ENCODE data around the gene CDH4. TPM values are rescaled to one million over a fixed set of nuclear protein-coding genes. Genes with fewer than 3 reads are reported as not detected.

The CDH4 gene
- total RNA-seq, 1 experiment from 2014 or later: 5.3 TPM

GRCh38 chr20:61259741-61260140, 7.7 kb downstream of the CDH4 start:
- peaks cover 50% of the 10 kb centered on the region for H3K27me3 Mint-ChIP-seq (ENCODE audit: low read depth)
- H3K9me3 Mint-ChIP-seq: peaks cover 17% of the 10 kb centered on the region
- POLR2A ChIA-PET: no interaction called here
- no peak overlapping the region for H3K27ac Mint-ChIP-seq
- peaks cover 40% of the 10 kb centered on the region for H3K36me3 Mint-ChIP-seq
- H3K4me1 Mint-ChIP-seq: peaks cover 20% of the 10 kb centered on the region
- H3K4me3 Mint-ChIP-seq: no peak overlapping the region
- ATAC-seq: no peak
- TF ChIP-seq CREM (CRISPR knock-in tag; IDR thresholded peaks at IDR 0.05) (no peak), GTF2I (CRISPR knock-in tag; conservative IDR thresholded peaks at IDR 0.05) (0 out of 2 replicates have a peak, but pooled peaks have one; percentile 22), AFF4 (CRISPR knock-in tag; IDR thresholded peaks at IDR 0.05; ENCODE audit: borderline replicate concordance) (no peak)
- TF ChIP-seq, protein P1, sequence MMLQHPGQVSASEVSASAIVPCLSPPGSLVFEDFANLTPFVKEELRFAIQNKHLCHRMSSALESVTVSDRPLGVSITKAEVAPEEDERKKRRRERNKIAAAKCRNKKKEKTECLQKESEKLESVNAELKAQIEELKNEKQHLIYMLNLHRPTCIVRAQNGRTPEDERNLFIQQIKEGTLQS (CRISPR knock-in tag; conservative IDR thresholded peaks at IDR 0.05): no peak
- CTCF ChIA-PET: interaction anchor here (1.2 to 2.5 kb wide), 3 partner anchors 8 to 176 kb away, joined by 3 to 9 read pairs (median 7); partner anchors contain the start of gene CDH4
- DNase-seq (ENCODE audit: low spot score): no peak

GRCh38 chr20:61260905-61261304, 8.8 kb downstream of the CDH4 start:
- no peak overlapping the region for H3K4me3 Mint-ChIP-seq
- H3K36me3 Mint-ChIP-seq: peaks cover 29% of the 10 kb centered on the region
- H3K9me3 Mint-ChIP-seq: peaks cover 17% of the 10 kb centered on the region
- ChIA-PET POLR2A (no interaction called here), CTCF (interaction anchor here (0.5 to 2.5 kb wide), 10 partner anchors 9 to 582 kb away, joined by 3 to 9 read pairs (median 4); partner anchors contain the start of gene CDH4)
- DNase-seq (ENCODE audit: low spot score) (peak; percentile 54), ATAC-seq (peak; percentile 86)
- peaks cover 17% of the 10 kb centered on the region for H3K4me1 Mint-ChIP-seq
- no peak overlapping the region for H3K27ac Mint-ChIP-seq
- TF ChIP-seq ZNF423 (CRISPR knock-in tag; IDR thresholded peaks at IDR 0.05) (peak; percentile 22; the same call in 1 of the 2 replicates), EMX1 (CRISPR knock-in tag; IDR thresholded peaks at IDR 0.05) (no peak)
- TF ChIP-seq, protein P2, sequence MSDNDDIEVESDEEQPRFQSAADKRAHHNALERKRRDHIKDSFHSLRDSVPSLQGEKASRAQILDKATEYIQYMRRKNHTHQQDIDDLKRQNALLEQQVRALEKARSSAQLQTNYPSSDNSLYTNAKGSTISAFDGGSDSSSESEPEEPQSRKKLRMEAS (CRISPR knock-in tag; IDR thresholded peaks at IDR 0.05): 0 out of 2 replicates have a peak, but pooled peaks have one; percentile 4
- H3K27me3 Mint-ChIP-seq (ENCODE audit: low read depth): peaks cover 43% of the 10 kb centered on the region

DNA sequence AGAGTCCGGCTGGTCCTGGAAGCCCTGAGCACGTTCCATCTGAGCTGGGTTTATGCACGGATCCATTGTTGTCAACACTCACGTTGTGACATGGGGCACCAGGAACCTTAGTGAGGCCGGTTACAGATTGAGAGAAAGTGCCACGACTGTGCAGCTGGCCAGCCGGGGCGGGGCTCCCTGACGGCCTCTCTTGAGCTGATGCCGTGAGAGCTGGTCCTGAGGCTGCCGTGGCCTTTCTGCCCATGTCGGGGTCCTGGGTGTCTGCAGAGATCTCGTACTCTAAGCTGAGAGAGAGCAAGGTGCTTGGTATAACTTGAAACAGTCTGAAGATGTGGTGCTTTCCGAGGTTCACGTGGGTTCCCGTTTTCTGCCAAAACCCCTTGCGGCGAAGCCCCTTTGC, 10.0 kb downstream of the CDH4 start:
- Mint-ChIP-seq H3K4me3 (no peak overlapping the region), H3K36me3 (peaks cover 28% of the 10 kb centered on the region), H3K4me1 (peaks cover 17% of the 10 kb centered on the region), H3K27me3 (ENCODE audit: low read depth) (peaks cover 33% of the 10 kb centered on the region), H3K9me3 (peaks cover 17% of the 10 kb centered on the region), H3K27ac (no peak overlapping the region)
- ChIA-PET POLR2A (no interaction called here), CTCF (interaction anchor here (1.1 to 2.5 kb wide), 9 partner anchors 8 to 410 kb away, joined by 3 to 9 read pairs (median 5); partner anchors contain the start of gene CDH4)
- no peak for DNase-seq (ENCODE audit: low spot score)
- ATAC-seq: no peak
- no peak for TF ChIP-seq ZNF121 (CRISPR knock-in tag; IDR thresholded peaks at IDR 0.05)
- TF ChIP-seq, protein P3, sequence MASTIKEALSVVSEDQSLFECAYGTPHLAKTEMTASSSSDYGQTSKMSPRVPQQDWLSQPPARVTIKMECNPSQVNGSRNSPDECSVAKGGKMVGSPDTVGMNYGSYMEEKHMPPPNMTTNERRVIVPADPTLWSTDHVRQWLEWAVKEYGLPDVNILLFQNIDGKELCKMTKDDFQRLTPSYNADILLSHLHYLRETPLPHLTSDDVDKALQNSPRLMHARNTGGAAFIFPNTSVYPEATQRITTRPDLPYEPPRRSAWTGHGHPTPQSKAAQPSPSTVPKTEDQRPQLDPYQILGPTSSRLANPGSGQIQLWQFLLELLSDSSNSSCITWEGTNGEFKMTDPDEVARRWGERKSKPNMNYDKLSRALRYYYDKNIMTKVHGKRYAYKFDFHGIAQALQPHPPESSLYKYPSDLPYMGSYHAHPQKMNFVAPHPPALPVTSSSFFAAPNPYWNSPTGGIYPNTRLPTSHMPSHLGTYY (CRISPR knock-in tag; IDR thresholded peaks at IDR 0.05): no peak
- TF ChIP-seq, protein P4, sequence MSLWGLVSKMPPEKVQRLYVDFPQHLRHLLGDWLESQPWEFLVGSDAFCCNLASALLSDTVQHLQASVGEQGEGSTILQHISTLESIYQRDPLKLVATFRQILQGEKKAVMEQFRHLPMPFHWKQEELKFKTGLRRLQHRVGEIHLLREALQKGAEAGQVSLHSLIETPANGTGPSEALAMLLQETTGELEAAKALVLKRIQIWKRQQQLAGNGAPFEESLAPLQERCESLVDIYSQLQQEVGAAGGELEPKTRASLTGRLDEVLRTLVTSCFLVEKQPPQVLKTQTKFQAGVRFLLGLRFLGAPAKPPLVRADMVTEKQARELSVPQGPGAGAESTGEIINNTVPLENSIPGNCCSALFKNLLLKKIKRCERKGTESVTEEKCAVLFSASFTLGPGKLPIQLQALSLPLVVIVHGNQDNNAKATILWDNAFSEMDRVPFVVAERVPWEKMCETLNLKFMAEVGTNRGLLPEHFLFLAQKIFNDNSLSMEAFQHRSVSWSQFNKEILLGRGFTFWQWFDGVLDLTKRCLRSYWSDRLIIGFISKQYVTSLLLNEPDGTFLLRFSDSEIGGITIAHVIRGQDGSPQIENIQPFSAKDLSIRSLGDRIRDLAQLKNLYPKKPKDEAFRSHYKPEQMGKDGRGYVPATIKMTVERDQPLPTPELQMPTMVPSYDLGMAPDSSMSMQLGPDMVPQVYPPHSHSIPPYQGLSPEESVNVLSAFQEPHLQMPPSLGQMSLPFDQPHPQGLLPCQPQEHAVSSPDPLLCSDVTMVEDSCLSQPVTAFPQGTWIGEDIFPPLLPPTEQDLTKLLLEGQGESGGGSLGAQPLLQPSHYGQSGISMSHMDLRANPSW (CRISPR knock-in tag; conservative IDR thresholded peaks at IDR 0.05; ENCODE audit: low read depth): no peak
- TF ChIP-seq, protein P5, sequence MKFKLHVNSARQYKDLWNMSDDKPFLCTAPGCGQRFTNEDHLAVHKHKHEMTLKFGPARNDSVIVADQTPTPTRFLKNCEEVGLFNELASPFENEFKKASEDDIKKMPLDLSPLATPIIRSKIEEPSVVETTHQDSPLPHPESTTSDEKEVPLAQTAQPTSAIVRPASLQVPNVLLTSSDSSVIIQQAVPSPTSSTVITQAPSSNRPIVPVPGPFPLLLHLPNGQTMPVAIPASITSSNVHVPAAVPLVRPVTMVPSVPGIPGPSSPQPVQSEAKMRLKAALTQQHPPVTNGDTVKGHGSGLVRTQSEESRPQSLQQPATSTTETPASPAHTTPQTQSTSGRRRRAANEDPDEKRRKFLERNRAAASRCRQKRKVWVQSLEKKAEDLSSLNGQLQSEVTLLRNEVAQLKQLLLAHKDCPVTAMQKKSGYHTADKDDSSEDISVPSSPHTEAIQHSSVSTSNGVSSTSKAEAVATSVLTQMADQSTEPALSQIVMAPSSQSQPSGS (CRISPR knock-in tag; IDR thresholded peaks at IDR 0.05; ENCODE audit: borderline replicate concordance, low read depth): no peak
- no peak for TF ChIP-seq ETV6 (CRISPR knock-in tag; IDR thresholded peaks at IDR 0.05)
- TF ChIP-seq PRRX2 (CRISPR knock-in tag; IDR thresholded peaks at IDR 0.05): no peak
- TF ChIP-seq, protein P6, sequence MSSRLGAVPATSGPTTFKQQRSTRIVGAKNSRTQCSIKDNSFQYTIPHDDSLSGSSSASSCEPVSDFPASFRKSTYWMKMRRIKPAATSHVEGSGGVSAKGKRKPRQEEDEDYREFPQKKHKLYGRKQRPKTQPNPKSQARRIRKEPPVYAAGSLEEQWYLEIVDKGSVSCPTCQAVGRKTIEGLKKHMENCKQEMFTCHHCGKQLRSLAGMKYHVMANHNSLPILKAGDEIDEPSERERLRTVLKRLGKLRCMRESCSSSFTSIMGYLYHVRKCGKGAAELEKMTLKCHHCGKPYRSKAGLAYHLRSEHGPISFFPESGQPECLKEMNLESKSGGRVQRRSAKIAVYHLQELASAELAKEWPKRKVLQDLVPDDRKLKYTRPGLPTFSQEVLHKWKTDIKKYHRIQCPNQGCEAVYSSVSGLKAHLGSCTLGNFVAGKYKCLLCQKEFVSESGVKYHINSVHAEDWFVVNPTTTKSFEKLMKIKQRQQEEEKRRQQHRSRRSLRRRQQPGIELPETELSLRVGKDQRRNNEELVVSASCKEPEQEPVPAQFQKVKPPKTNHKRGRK (CRISPR knock-in tag; IDR thresholded peaks at IDR 0.05; ENCODE audit: borderline replicate concordance): no peak
- TF ChIP-seq TEAD1 (CRISPR knock-in tag; IDR thresholded peaks at IDR 0.05): no peak
